HG03354 (cell line): ENCODE measurements around the gene FCHO2.
A peak's percentile ranks its signal among the peaks of the same experiment; 100 is the strongest.
"Not testable (repeated sequence)": the region's sequence is repeated elsewhere in the genome, so short reads cannot be mapped to it uniquely, and the experiment has no call there.

Source experiments
- ATAC-seq: cut with Tn5 transposase; IDR thresholded peaks from one replicate; pipeline ENCODE4 v1.9.1; 2021; ENCODE audit warnings: mild to moderate bottlenecking; ENCODE audit not compliant: unreplicated experiment, poor library complexity, severe bottlenecking

FCHO2 gene

GRCh38 chr5:72955768-72956323, at the start of gene FCHO2:
TSS of gene FCHO2 (plus strand) at chr5:72956041. CDS start at chr5:72956097, 56 bp downstream.
- peak; percentile 97 for ATAC-seq

GRCh38 chr5:72906806-72907205, 49.0 kb upstream of the FCHO2 start:
- no peak for ATAC-seq

GRCh38 chr5:72908664-72909063, 47.2 kb upstream of the FCHO2 start:
- ATAC-seq: no peak

- ATAC-seq: no peak
Measured at GRCh38 chr5:72917371-72917776, 38.5 kb upstream of the FCHO2 start.

- no peak for ATAC-seq
Measured at GRCh38 chr5:72920690-72921502, 34.9 kb upstream of the FCHO2 start.

GRCh38 chr5:72921886-72922285, 34.0 kb upstream of the FCHO2 start:
- ATAC-seq: no peak

- ATAC-seq: no peak
Measured at GRCh38 chr5:72922422-72922821, 33.4 kb upstream of the FCHO2 start.

- no peak for ATAC-seq
Measured at GRCh38 chr5:72925336-72926010, 30.4 kb upstream of the FCHO2 start.

GRCh38 chr5:72932686-72933085, 23.2 kb upstream of the FCHO2 start:
- not testable (repeated sequence) for ATAC-seq

GRCh38 chr5:72934953-72935725, 20.7 kb upstream of the FCHO2 start:
- ATAC-seq: not testable (repeated sequence)

GRCh38 chr5:72936893-72937292, 18.9 kb upstream of the FCHO2 start:
- ATAC-seq: no peak

- no peak for ATAC-seq
Measured at GRCh38 chr5:72937517-72938061, 18.3 kb upstream of the FCHO2 start.

GRCh38 chr5:72938206-72938605, 17.6 kb upstream of the FCHO2 start:
- ATAC-seq: no peak

- ATAC-seq: no peak
Measured at GRCh38 chr5:72940082-72940481, 15.8 kb upstream of the FCHO2 start.

GRCh38 chr5:72943307-72943706, 12.5 kb upstream of the FCHO2 start:
- ATAC-seq: no peak

- ATAC-seq: no peak
Measured at GRCh38 chr5:72947498-72947897, 8.3 kb upstream of the FCHO2 start.

- ATAC-seq: no peak
Measured at GRCh38 chr5:72949481-72949880, 6.4 kb upstream of the FCHO2 start.

- ATAC-seq: no peak
Measured at GRCh38 chr5:72951671-72952468, 4.0 kb upstream of the FCHO2 start.

GRCh38 chr5:72954389-72954788, 1.5 kb upstream of the FCHO2 start:
- ATAC-seq: no peak
